ENCODE results near the gene ERCC2.
A peak's percentile ranks its signal among the peaks of the same experiment; 100 is the strongest.
"Not testable (repeated sequence)": the region's sequence is repeated elsewhere in the genome, so short reads cannot be mapped to it uniquely, and the experiment has no call there.

Gene ERCC2

GRCh38 chr19:45409557-45409920 lies 39.2 kb upstream of the ERCC2 start:
- no peak for DNase-seq (ENCODE audit: low read depth)
- TF ChIP-seq CTCF (conservative IDR thresholded peaks at IDR 0.05; ENCODE audit: low read depth, low read length), result no peak
- no peak overlapping the region for H3K4me3 ChIP-seq (ENCODE audit: low read depth, low read length)

DNA sequence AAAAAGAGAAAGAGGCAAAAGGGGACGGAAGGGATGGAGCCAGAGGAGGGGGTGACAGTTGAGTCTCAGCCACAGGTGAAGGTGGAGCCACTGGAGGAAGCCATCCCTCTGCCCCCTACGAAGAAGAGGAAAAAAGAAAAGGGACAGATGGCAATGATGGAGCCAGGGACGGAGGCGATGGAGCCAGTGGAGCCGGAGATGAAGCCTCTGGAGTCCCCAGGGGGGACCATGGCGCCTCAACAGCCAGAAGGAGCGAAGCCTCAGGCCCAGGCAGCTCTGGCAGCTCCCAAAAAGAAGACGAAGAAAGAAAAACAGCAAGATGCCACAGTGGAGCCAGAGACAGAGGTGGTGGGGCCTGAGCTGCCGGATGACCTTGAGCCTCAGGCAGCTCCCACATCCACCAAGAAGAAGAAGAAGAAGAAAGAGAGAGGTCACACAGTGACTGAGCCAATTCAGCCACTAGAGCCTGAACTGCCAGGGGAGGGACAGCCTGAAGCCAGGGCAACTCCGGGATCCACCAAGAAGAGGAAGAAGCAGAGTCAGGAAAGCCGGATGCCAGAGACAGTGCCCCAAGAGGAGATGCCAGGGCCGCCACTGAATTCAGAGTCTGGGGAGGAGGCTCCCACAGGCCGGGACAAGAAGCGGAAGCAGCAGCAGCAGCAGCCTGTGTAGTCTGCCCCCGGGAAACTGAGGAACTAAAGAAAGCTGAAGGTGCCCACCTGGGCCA lies 38.6 kb upstream of the ERCC2 start:
- TF ChIP-seq CTCF (conservative IDR thresholded peaks at IDR 0.05; ENCODE audit: low read depth, low read length), result no peak

DNA sequence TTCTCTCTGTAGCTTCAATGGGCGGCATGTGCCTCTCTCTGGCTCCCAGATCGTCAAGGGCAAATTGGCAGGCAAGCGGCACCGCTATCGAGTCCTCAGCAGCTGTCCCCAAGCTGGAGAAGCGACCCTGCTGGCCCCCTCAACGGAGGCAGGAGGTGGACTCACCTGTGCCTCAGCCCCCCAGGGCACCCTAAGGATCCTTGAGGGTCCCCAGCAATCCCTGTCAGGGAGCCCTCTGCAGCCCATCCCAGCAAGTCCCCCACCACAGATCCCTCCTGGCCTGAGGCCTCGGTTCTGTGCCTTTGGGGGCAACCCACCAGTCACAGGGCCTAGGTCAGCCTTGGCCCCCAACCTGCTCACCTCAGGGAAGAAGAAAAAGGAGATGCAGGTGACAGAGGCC lies 37.7 kb upstream of the ERCC2 start:
- DNase-seq (ENCODE audit: low read depth), result no peak
- H3K4me3 ChIP-seq (ENCODE audit: low read depth, low read length), result no peak overlapping the region
- no peak for TF ChIP-seq CTCF (conservative IDR thresholded peaks at IDR 0.05; ENCODE audit: low read depth, low read length)

More for the DNA sequence above, 38.6 kb upstream of the ERCC2 start:
- H3K4me3 ChIP-seq (ENCODE audit: low read depth, low read length), result no peak overlapping the region
- DNase-seq (ENCODE audit: low read depth), result no peak

GRCh38 chr19:45407585-45407984 lies 37.2 kb upstream of the ERCC2 start:
- not testable (repeated sequence) for DNase-seq (ENCODE audit: low read depth); H3K4me3 ChIP-seq (ENCODE audit: low read depth, low read length)

DNA sequence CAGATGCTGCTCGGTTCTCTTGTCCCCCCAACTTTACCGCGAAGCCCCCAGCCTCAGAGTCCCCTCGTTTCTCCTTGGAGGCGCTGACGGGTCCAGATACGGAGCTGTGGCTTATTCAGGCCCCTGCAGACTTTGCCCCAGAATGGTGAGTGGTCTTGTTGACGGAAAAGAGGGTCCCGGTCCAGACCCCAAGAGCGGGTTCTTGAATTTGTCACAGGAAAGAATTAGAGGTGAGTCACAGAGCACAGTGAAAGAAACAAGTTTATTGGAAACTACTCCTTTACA lies 36.7 kb upstream of the ERCC2 start:
- DNase-seq (ENCODE audit: low read depth), result no peak
- peak overlapping the region; percentile 94 for H3K4me3 ChIP-seq (ENCODE audit: low read depth, low read length)
- TF ChIP-seq CTCF (conservative IDR thresholded peaks at IDR 0.05; ENCODE audit: low read depth, low read length), result no peak

GRCh38 chr19:45406226-45407090 lies 36.1 kb upstream of the ERCC2 start, which contains the start of gene POLR1G:
POLR1G (plus strand) TSS chr19:45406644; CDS start chr19:45406697, 53 bp downstream.
- peak; percentile 88 for DNase-seq (ENCODE audit: low read depth)
- no peak for TF ChIP-seq CTCF (conservative IDR thresholded peaks at IDR 0.05; ENCODE audit: low read depth, low read length)
- H3K4me3 ChIP-seq (ENCODE audit: low read depth, low read length), result peak within 1 kb of the TSS; percentile 94

DNA sequence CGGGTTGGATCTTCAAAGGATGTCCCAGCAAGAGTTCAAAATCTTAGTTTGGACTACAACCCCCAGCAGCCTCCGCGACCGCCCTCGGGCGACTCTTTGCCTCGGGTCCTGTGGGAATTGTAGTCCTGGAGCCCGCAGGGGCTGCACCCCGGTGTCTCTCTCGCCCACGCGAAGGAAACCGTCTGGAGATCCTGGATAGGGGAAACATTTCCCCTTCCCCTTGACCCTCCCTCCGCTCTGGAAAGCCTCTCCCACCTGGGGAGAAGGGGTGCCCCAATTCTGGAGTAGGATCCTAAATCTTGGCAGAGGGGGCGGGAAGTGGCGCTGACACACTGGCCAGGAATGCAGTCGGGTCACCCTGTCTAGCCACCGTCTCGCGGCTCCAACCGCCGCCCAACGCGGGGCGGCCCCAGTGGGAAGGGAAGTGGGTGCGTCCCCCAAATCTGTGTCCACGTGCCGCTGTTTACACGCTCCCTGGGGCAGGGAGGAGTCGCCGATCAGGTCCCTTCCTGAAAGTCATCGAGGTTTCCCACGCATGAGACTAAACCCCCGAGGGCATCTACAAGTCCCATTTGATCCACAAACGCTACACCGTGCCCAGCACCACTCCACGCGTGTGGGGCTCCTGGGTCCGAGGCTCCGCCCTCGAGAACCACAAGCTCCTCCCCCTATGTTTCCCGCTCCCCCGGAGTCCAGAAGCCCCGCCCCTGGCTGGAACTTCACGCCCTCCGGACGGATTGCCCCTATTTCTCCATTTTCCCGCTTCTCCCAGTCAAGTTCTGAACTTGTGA lies 35.3 kb upstream of the ERCC2 start:
- DNase-seq (ENCODE audit: low read depth), result peak; percentile 90
- H3K4me3 ChIP-seq (ENCODE audit: low read depth, low read length), result peak overlapping the region; percentile 94
- TF ChIP-seq CTCF (conservative IDR thresholded peaks at IDR 0.05; ENCODE audit: low read depth, low read length), result no peak

Data from choroid plexus epithelial cell (primary cell).